Fibroblast of lung (primary cell): ENCODE results near the gene CERK. TPM values are rescaled to one million over a fixed set of nuclear protein-coding genes. Genes with fewer than 3 reads are reported as not detected.

Experiments
- DNase-seq, 2 donors: peaks; one replicate each; pipeline versions ENCODE4 v3.0.0 to v3.0.0-alpha.2; 2010; ENCODE audit warnings: low read depth in 2 of 2
- H2AFZ ChIP-seq: 2 replicates; pipeline ENCODE4 v1.5.1; 2012; ENCODE audit warnings: low read length, control low read depth, inconsistent platforms
- H3K27ac ChIP-seq: 2 replicates; pipeline ENCODE4 v1.5.1; 2011; ENCODE audit warnings: low read length, control low read depth; ENCODE audit not compliant: insufficient read depth
- H3K27me3 ChIP-seq: 2 replicates; pipeline ENCODE4 v1.5.1; 2011; ENCODE audit warnings: mild to moderate bottlenecking, low read length; ENCODE audit not compliant: control insufficient read depth, insufficient read depth
- H3K36me3 ChIP-seq: 2 replicates; pipeline ENCODE4 v1.5.1; 2011; ENCODE audit warnings: low read length; ENCODE audit not compliant: control insufficient read depth, insufficient read depth
- H3K4me1 ChIP-seq: 2 replicates; pipeline ENCODE4 v1.5.1; 2011; ENCODE audit warnings: low read length; ENCODE audit not compliant: control insufficient read depth, insufficient read depth; ENCODE audit errors: extremely low read depth
- H3K4me2 ChIP-seq: 2 replicates; pipeline ENCODE4 v1.5.1; 2011; ENCODE audit warnings: low read length, control low read depth; ENCODE audit not compliant: insufficient read depth; ENCODE audit errors: extremely low read depth
- H3K4me3 ChIP-seq, 4 experiments: fragments of 200-600 bp in 1 of 4; sonication (generic) in 1 of 4; replicated peaks in 1 of 4; 2 replicates each; pipeline ENCODE4 v1.5.1; 2011 to 2016; ENCODE audit warnings: low read length in 4 of 4, low read depth in 3 of 4, mild to moderate bottlenecking in 3 of 4, control low read depth in 2 of 4, inconsistent platforms in 1 of 4, mixed read lengths in 1 of 4; ENCODE audit not compliant: insufficient read depth in 1 of 4; ENCODE audit errors: control extremely low read depth in 1 of 4
- H3K79me2 ChIP-seq: 2 replicates; pipeline ENCODE4 v1.5.1; 2012; ENCODE audit warnings: mild to moderate bottlenecking, low read length, inconsistent platforms; ENCODE audit not compliant: control insufficient read depth, insufficient read depth
- H3K9ac ChIP-seq: 2 replicates; pipeline ENCODE4 v1.5.1; 2011; ENCODE audit warnings: mild to moderate bottlenecking, low read length, control low read depth; ENCODE audit not compliant: insufficient read depth
- H3K9me3 ChIP-seq: 2 replicates; pipeline ENCODE4 v1.5.1; 2012; ENCODE audit warnings: low read depth, low read length; ENCODE audit not compliant: control insufficient read depth, insufficient read depth
- H4K20me1 ChIP-seq: 2 replicates; pipeline ENCODE4 v1.5.1; 2011; ENCODE audit warnings: low read length; ENCODE audit not compliant: control insufficient read depth, insufficient read depth; ENCODE audit errors: extremely low read depth
- CTCF ChIP-seq, 2 donors: IDR thresholded peaks in 1 of 2; conservative IDR thresholded peaks in 1 of 2; 1 replicate in 1 of 2; 2 replicates in 1 of 2; pipeline ENCODE4 v1.5.1; 2011 to 2012; ENCODE audit warnings: low read length in 2 of 2, control low read depth in 1 of 2, inconsistent platforms in 1 of 2, low read depth in 1 of 2, mild to moderate bottlenecking in 1 of 2
- EZH2 ChIP-seq: IDR thresholded peaks from 2 replicates; pipeline ENCODE4 v1.5.1; 2012; ENCODE audit warnings: low read length, control low read depth, mild to moderate bottlenecking; ENCODE audit errors: missing control alignments
- polyA plus RNA-seq, 2 donors: library from polyadenylated mRNA; depleted of rRNA in 1 of 2; stranded (reverse) in 1 of 2; unstranded in 1 of 2; fragments of >200 nt; gene quantifications; 2 replicates each; pipeline ENCODE4 v1.2.1, GENCODE V29; 2011 to 2012; ENCODE audit warnings: missing spikeins in 1 of 2
- total RNA-seq: library from RNA; depleted of rRNA; stranded (reverse); fragments of >200 nt; gene quantifications from 2 replicates; pipeline ENCODE4 v1.2.1, GENCODE V29; 2014

Gene CERK
- total and polyA plus RNA-seq, 2 donors (not counting 1 experiment from before 2014, with no cell fraction given): 19.5 to 24.9 TPM

- peak; percentile 20 to 65 for DNase-seq
- Histone ChIP-seq H2AFZ (no peak overlapping the region), H3K4me2 (no peak overlapping the region), H3K4me1 (peaks cover 2% of the 10 kb centered on the region), H3K27me3 (no peaks in the 10 kb centered on the region), H3K9me3 (no peaks in the 10 kb centered on the region), H3K27ac (no peak overlapping the region), H3K79me2 (peaks cover 4% of the 10 kb centered on the region), H4K20me1 (no peaks in the 10 kb centered on the region), H3K4me3 (no peak overlapping the region), H3K36me3 (peaks cover 10% of the 10 kb centered on the region), H3K9ac (no peak overlapping the region)
- TF ChIP-seq CTCF (conservative IDR thresholded peaks at IDR 0.05 in 1 of 2, IDR thresholded peaks at IDR 0.05 in 1 of 2; ENCODE audit: low read depth in 1 of 2, low read length in 2 of 2): no peak
- no peak for TF ChIP-seq EZH2
Observed at GRCh38 chr22:46714550-46714949, 23.5 kb downstream of the CERK start.

GRCh38 chr22:46712288-46712687 lies 25.8 kb downstream of the CERK start:
- H2AFZ ChIP-seq: no peak overlapping the region
- H3K27me3 ChIP-seq: no peaks in the 10 kb centered on the region
- no peaks in the 10 kb centered on the region for H3K9me3 ChIP-seq
- no peak overlapping the region for H3K4me2 ChIP-seq
- peaks cover 14% of the 10 kb centered on the region for H3K36me3 ChIP-seq
- no peak overlapping the region for H3K27ac ChIP-seq
- no peak overlapping the region for H3K9ac ChIP-seq
- TF ChIP-seq EZH2 (no peak), CTCF (conservative IDR thresholded peaks at IDR 0.05 in 1 of 2, IDR thresholded peaks at IDR 0.05 in 1 of 2; ENCODE audit: low read depth in 1 of 2, low read length in 2 of 2) (no peak)
- DNase-seq: no peak
- H4K20me1 ChIP-seq: no peaks in the 10 kb centered on the region
- peaks cover 4% of the 10 kb centered on the region for H3K79me2 ChIP-seq
- H3K4me1 ChIP-seq: peaks cover 2% of the 10 kb centered on the region
- H3K4me3 ChIP-seq: no peak overlapping the region

GRCh38 chr22:46710806-46711205 lies 27.2 kb downstream of the CERK start:
- no peaks in the 10 kb centered on the region for H3K9me3 ChIP-seq
- peaks cover 4% of the 10 kb centered on the region for H3K79me2 ChIP-seq
- H2AFZ ChIP-seq: no peak overlapping the region
- no peak overlapping the region for H3K4me2 ChIP-seq
- H3K4me3 ChIP-seq: no peak overlapping the region
- H3K27me3 ChIP-seq: no peaks in the 10 kb centered on the region
- peaks cover 16% of the 10 kb centered on the region for H3K36me3 ChIP-seq
- no peak for TF ChIP-seq EZH2
- no peak for TF ChIP-seq CTCF (conservative IDR thresholded peaks at IDR 0.05 in 1 of 2, IDR thresholded peaks at IDR 0.05 in 1 of 2; ENCODE audit: low read depth in 1 of 2, low read length in 2 of 2)
- H4K20me1 ChIP-seq: no peaks in the 10 kb centered on the region
- H3K27ac ChIP-seq: no peak overlapping the region
- peaks cover 2% of the 10 kb centered on the region for H3K4me1 ChIP-seq
- H3K9ac ChIP-seq: no peak overlapping the region
- peak in 1 of 2 donors; percentile 48 for DNase-seq
